Measurements from ENCODE around the gene NEO1.

The NEO1 gene

DNA sequence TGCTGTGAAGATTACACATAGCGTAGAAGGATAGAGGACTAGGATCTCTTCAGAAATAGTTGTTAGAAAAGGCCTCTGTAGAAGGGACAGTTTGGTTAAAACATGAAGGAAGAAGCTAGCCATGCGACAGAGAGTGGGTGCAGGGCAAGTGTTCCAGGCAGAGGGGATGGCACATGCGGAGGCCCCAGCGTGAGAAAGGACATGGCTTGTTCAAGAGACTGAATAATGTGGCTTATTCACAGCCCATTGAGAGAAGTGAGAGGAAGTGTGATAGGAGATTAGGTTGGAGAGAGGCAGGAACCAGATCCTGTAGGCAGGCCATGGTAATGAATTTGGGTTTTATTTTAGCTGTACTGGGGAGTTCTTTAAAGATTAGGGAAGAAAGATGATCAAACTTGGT is 56.4 kb downstream of the NEO1 start:
- no peak overlapping the region for H3K27ac ChIP-seq
- TF ChIP-seq POLR2AphosphoS5 (IDR thresholded peaks at IDR 0.05; ENCODE audit: borderline replicate concordance, low read depth, low read length): no peak
- DNase-seq (ENCODE audit: low read depth, low spot score): no peak

DNA sequence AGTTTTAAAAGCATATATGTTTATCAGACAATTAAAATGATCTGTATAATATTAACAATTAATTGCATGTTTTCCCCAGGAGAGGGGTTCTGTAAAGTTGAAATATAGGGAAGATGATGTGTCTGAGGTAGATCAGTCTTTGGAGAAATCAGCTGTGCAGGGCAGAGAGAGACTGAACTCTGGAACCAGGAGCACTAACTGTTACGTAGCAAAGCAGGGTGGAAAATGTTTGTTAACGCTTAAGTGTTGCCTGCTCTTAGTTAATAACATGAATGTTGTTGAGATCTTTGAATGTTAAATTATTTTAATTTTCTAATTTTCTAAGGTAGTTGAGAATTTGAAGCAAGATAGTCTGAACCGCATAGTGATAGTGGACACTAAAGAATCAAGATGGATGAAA is 57.5 kb downstream of the NEO1 start:
- Histone ChIP-seq H3K27ac (no peak overlapping the region), H3K9me3 (ENCODE audit: low read depth, low read length) (no peaks in the 10 kb centered on the region), H3K4me3 (no peak overlapping the region), H3K36me3 (ENCODE audit: insufficient read depth, low read length) (no peaks in the 10 kb centered on the region), H3K9ac (ENCODE audit: insufficient read length) (no peak overlapping the region)
- TF ChIP-seq POLR2AphosphoS5 (IDR thresholded peaks at IDR 0.05; ENCODE audit: borderline replicate concordance, low read depth, low read length) (no peak), EZH2 (IDR thresholded peaks at IDR 0.05) (no peak), FOXP2 (optimal IDR thresholded peaks at IDR 0.05; ENCODE audit: control extremely low read depth, extremely low read length, insufficient read depth) (no peak)
- DNase-seq (ENCODE audit: low read depth, low spot score): no peak

More for the DNA sequence above, 56.4 kb downstream of the NEO1 start:
- no peak overlapping the region for H3K9ac ChIP-seq (ENCODE audit: insufficient read length)
- no peak overlapping the region for H3K4me3 ChIP-seq
- no peaks in the 10 kb centered on the region for H3K9me3 ChIP-seq (ENCODE audit: low read depth, low read length)
- H3K36me3 ChIP-seq (ENCODE audit: insufficient read depth, low read length): no peaks in the 10 kb centered on the region

GRCh38 chr15:73110201-73110600 is 57.9 kb downstream of the NEO1 start:
- TF ChIP-seq FOXP2 (optimal IDR thresholded peaks at IDR 0.05; ENCODE audit: control extremely low read depth, extremely low read length, insufficient read depth): no peak
- TF ChIP-seq EZH2 (IDR thresholded peaks at IDR 0.05): no peak
- TF ChIP-seq POLR2AphosphoS5 (IDR thresholded peaks at IDR 0.05; ENCODE audit: borderline replicate concordance, low read depth, low read length): no peak
- Histone ChIP-seq H3K9me3 (ENCODE audit: low read depth, low read length) (no peaks in the 10 kb centered on the region), H3K36me3 (ENCODE audit: insufficient read depth, low read length) (no peaks in the 10 kb centered on the region), H3K27ac (no peak overlapping the region), H3K9ac (ENCODE audit: insufficient read length) (no peak overlapping the region), H3K4me3 (no peak overlapping the region)
- DNase-seq (ENCODE audit: low read depth, low spot score): no peak

DNA sequence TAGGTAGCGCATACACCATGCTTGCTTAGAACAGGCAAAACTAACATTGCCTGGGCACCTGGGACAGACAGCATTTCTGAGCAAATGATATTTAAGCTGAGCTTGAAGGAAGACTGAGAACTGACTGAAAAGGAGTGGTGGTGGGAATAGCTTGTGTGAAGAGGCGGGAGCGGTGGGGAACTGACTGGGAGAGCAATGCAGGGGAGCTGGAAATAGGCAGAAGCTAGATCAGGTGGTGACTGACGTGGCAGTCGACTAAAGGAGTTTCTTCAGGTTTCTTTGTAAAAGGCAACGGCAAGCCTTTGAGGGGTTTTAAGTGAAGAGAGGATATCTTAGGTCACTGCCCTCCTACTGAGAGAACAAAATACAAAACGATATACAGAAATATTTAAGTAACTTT is 61.8 kb downstream of the NEO1 start:
- no peak overlapping the region for H3K27ac ChIP-seq

DNA sequence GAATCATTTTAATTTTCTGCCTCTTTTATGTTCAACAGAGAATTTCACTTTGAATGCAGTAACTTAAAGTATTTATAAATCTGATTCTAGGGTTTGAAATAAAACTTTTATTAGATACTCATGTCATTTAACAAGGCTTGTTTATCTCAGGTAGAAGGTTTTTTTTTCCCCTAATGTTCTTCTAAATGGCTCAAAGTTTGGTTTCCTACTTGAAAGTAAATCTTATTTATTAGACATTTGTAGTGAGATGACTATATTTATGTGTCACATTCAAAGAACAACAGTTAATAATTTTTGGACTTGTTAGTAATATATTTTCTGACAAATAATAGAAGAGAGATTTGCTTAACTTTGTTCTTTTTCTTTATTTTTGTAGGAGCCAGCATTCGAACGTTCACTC is 63.9 kb downstream of the NEO1 start:
- H3K4me3 ChIP-seq: no peak overlapping the region
- H3K9ac ChIP-seq (ENCODE audit: insufficient read length): no peak overlapping the region
- no peaks in the 10 kb centered on the region for H3K9me3 ChIP-seq (ENCODE audit: low read depth, low read length)
- no peak overlapping the region for H3K27ac ChIP-seq
- TF ChIP-seq POLR2AphosphoS5 (IDR thresholded peaks at IDR 0.05; ENCODE audit: borderline replicate concordance, low read depth, low read length) (no peak), FOXP2 (optimal IDR thresholded peaks at IDR 0.05; ENCODE audit: control extremely low read depth, extremely low read length, insufficient read depth) (no peak), EZH2 (IDR thresholded peaks at IDR 0.05) (no peak)
- no peaks in the 10 kb centered on the region for H3K36me3 ChIP-seq (ENCODE audit: insufficient read depth, low read length)
- DNase-seq (ENCODE audit: low read depth, low spot score): no peak

More for the DNA sequence above, 61.8 kb downstream of the NEO1 start:
- no peak for DNase-seq (ENCODE audit: low read depth, low spot score)
- TF ChIP-seq EZH2 (IDR thresholded peaks at IDR 0.05) (no peak), FOXP2 (optimal IDR thresholded peaks at IDR 0.05; ENCODE audit: control extremely low read depth, extremely low read length, insufficient read depth) (no peak), POLR2AphosphoS5 (IDR thresholded peaks at IDR 0.05; ENCODE audit: borderline replicate concordance, low read depth, low read length) (no peak)
- no peaks in the 10 kb centered on the region for H3K36me3 ChIP-seq (ENCODE audit: insufficient read depth, low read length)
- H3K4me3 ChIP-seq: no peak overlapping the region
- H3K9ac ChIP-seq (ENCODE audit: insufficient read length): no peak overlapping the region
- H3K9me3 ChIP-seq (ENCODE audit: low read depth, low read length): no peaks in the 10 kb centered on the region

DNA sequence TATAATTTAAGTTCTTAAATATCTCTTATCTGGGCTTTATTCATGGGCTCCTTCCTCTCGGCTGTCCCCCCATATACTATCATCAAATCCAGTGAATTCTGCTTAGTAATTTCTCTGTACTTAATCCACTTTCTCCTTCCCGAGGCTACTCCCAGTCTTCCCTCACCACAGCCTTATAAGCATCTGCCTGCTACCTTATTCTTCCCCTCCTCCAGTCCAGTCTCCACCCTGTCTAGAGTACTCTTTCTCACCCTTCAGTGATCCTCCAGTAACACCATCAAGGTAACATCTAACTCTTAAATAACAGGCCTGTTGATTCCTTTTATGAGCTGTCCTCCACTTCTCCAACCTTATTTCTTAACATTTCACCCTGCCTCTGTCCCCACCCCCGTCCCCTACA is 65.8 kb downstream of the NEO1 start:
- DNase-seq (ENCODE audit: low read depth, low spot score): no peak
- Histone ChIP-seq H3K36me3 (ENCODE audit: insufficient read depth, low read length) (no peaks in the 10 kb centered on the region), H3K9me3 (ENCODE audit: low read depth, low read length) (no peaks in the 10 kb centered on the region), H3K9ac (ENCODE audit: insufficient read length) (no peak overlapping the region), H3K27ac (no peak overlapping the region), H3K4me3 (no peak overlapping the region)
- TF ChIP-seq POLR2AphosphoS5 (IDR thresholded peaks at IDR 0.05; ENCODE audit: borderline replicate concordance, low read depth, low read length) (no peak), FOXP2 (optimal IDR thresholded peaks at IDR 0.05; ENCODE audit: control extremely low read depth, extremely low read length, insufficient read depth) (no peak), EZH2 (IDR thresholded peaks at IDR 0.05) (no peak)

- no peaks in the 10 kb centered on the region for H3K9me3 ChIP-seq (ENCODE audit: low read depth, low read length)
- no peak overlapping the region for H3K9ac ChIP-seq (ENCODE audit: insufficient read length)
- H3K4me3 ChIP-seq: no peak overlapping the region
- no peaks in the 10 kb centered on the region for H3K36me3 ChIP-seq (ENCODE audit: insufficient read depth, low read length)
- no peak for DNase-seq (ENCODE audit: low read depth, low spot score)
- H3K27ac ChIP-seq: no peak overlapping the region
- no peak for TF ChIP-seq FOXP2 (optimal IDR thresholded peaks at IDR 0.05; ENCODE audit: control extremely low read depth, extremely low read length, insufficient read depth)
Measured at GRCh38 chr15:73119478-73119877, 67.2 kb downstream of the NEO1 start.

GRCh38 chr15:73120269-73120668 is 68.0 kb downstream of the NEO1 start:
- Histone ChIP-seq H3K4me3 (no peak overlapping the region), H3K9ac (ENCODE audit: insufficient read length) (no peak overlapping the region), H3K27ac (no peak overlapping the region), H3K9me3 (ENCODE audit: low read depth, low read length) (no peaks in the 10 kb centered on the region), H3K36me3 (ENCODE audit: insufficient read depth, low read length) (no peaks in the 10 kb centered on the region)
- no peak for TF ChIP-seq POLR2AphosphoS5 (IDR thresholded peaks at IDR 0.05; ENCODE audit: borderline replicate concordance, low read depth, low read length)
- TF ChIP-seq EZH2 (IDR thresholded peaks at IDR 0.05): no peak
- no peak for TF ChIP-seq FOXP2 (optimal IDR thresholded peaks at IDR 0.05; ENCODE audit: control extremely low read depth, extremely low read length, insufficient read depth)
- DNase-seq (ENCODE audit: low read depth, low spot score): no peak

- H3K27ac ChIP-seq: no peak overlapping the region
- no peak overlapping the region for H3K9ac ChIP-seq (ENCODE audit: insufficient read length)
- TF ChIP-seq POLR2AphosphoS5 (IDR thresholded peaks at IDR 0.05; ENCODE audit: borderline replicate concordance, low read depth, low read length) (no peak), EZH2 (IDR thresholded peaks at IDR 0.05) (no peak), FOXP2 (optimal IDR thresholded peaks at IDR 0.05; ENCODE audit: control extremely low read depth, extremely low read length, insufficient read depth) (no peak)
- H3K36me3 ChIP-seq (ENCODE audit: insufficient read depth, low read length): no peaks in the 10 kb centered on the region
- H3K4me3 ChIP-seq: no peak overlapping the region
- no peaks in the 10 kb centered on the region for H3K9me3 ChIP-seq (ENCODE audit: low read depth, low read length)
- no peak for DNase-seq (ENCODE audit: low read depth, low spot score)
Measured at GRCh38 chr15:73125219-73125618, 73.0 kb downstream of the NEO1 start.

All from SK-N-MC (cell line).